HG03439 (cell line): Measurements from ENCODE around the gene MACROH2A1.

Experiments
- ATAC-seq: cut with Tn5 transposase; IDR thresholded peaks from one replicate; pipeline ENCODE4 v1.9.1; 2021; ENCODE audit warnings: mild to moderate bottlenecking, moderate library complexity; ENCODE audit not compliant: unreplicated experiment

Gene MACROH2A1

DNA sequence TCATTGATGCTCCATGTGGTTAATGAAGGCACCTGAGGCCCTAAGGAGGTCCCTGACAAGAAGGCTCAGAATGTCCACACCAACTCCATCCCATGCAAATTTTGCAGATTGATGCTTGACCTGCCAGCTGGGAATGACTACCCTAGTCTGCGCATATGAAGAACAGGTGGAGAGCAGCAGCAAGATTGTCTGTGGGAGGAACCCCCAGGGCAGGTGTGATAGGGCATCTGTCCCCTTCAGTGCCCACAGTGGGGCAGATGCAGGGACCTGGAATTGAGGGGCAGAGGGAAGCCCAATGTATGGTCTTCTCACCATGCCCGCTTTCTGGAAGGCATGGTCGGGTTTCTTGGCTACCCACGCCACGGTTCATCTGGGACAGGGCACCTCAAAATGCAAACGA lies 79.6 kb downstream of the MACROH2A1 start:
- no peak for ATAC-seq

DNA sequence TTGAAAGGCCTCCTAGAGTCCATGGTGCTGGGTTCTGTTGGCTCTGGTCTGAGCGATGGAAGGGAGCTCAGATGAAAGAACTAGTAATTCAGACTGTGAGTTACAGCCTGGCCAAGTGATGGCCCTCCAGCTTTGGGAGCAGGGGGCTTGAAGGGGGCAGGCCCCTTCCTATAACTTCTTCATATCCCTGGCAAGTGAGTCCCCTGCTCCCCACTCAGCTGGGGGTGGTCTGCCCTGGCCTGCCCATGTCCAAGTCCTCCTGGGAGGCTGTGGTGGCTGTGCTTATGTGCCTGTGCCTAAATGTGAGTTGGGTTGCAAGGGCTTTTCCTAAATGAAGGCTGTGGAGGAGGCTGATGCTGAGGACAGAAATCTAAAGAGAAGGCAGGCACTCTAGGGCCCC lies 80.1 kb downstream of the MACROH2A1 start:
- ATAC-seq: no peak

DNA sequence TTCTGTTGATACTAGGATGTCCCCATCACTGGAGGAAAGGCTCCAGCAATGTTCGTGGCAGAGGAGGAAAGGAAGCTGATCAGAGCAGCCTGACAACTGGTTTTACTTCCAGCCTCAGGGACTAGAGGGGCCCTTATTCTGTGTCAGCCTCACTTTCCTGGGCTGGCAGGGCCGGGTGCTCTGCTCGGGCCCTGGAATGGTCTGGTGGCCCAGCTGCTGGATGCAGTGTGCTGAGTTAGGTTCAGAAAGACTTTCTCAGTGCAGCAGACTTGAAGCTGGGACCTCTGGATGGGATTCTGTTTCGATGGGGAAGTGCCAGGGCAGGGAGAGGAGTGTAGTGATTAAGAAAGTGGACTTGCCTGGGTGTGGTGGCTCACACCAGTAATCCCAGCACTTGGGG lies 81.0 kb downstream of the MACROH2A1 start:
- ATAC-seq: no peak

DNA sequence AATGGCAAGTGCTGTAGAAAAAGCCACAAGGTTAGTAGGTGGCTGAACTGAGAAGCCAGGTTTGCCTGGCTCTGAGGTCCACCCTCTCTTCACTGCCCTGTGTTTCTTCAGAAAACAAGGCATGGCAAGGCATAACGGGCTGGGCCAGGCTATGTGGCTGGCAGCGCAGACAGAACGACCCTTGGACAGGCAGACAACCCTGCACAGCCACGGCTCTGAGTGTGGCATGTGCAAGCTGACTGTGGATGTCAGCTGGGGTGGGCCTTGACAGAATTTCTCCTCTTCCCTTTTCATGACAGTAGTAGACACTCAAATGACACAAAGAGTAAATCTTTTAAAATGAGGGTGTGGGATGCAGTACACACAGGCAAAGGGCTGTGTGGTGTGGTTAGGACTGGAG lies 81.7 kb downstream of the MACROH2A1 start:
- ATAC-seq: no peak

DNA sequence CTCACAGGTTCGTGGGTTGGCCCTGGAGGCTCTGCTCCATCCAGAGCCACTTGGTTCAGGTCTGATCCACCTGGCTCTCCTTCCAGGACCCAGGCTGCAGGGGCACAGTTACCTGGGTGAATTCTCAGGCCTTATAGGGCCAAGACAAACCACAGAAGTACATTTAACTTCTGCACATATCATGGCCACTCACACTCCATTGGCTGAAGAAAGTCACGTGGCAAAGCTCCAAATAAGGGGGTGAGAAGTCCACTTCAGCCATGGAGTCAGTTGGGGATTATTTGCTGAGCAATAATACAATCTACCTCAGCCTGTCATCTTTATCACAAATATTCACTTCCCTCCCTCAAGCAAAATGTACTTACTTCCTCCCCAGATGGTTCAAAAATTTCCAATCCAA lies 83.6 kb downstream of the MACROH2A1 start:
- no peak for ATAC-seq

DNA sequence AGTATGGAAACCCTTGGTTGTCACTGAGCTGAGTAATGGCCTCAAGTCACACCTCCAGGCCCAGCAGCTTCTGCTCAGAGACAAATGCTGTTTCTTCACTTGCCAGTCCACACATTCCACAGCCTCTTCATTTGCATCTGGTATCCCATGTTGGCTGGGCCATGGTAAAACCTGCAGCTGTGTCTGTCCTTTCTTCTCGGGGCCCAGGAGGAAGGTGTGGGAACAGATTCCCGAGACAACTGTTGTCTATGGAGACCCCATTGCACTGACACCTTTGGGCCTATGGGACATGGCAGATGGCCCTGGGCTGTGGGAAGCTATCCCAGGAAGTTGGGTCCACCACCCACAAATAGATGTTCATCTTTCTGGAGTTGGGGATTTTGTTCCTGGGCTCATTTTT lies 85.1 kb downstream of the MACROH2A1 start:
- ATAC-seq: no peak

DNA sequence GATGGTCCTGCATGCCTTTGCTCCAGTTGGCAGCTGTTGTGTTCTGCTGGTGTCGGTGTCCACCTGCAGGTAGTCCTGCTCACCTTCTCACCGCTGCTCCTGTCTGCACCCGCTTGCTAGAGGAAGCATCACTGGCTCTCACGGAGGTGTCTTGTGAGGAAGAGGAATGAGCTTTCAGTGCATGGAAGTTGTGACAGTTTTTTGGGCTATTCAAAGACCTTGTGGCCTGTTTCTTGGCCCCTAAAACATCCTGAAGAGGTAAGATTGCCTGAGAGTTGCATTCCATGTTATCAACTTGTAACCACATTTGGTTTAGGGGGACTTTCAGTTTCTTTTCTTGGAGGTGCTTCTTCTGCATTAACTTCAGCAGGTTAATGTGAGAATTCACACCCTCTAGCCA lies 85.6 kb downstream of the MACROH2A1 start:
- ATAC-seq: no peak

DNA sequence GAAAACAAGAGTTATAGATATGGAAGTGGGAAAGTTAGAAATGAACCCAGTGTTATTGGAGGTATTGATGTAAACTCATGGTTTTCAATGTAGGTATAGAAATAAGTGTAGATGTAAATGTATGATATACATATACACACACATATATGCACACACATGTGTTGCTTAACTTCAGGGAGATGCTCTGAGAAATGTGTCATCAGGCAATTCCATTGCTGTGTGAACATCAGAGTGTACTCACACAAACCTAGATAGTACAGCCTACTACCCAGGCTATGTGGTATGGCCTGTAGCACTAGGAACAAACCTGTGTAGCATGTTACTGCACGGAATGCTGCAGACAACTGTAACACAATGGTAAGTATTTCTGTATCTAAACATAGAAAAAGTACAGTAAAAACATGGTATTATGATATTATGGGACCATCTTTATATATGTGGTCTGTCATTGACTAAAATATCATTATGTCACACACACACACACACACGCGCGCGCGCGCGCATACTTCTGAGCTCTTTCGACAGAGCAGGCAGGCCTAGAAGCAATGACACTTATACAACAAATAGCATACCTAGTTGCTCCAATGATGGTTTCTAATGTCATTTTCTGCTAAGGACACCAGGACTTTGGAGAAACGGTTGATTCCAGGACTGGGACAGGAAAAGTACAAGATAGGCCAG lies 86.6 kb downstream of the MACROH2A1 start:
- no peak for ATAC-seq

DNA sequence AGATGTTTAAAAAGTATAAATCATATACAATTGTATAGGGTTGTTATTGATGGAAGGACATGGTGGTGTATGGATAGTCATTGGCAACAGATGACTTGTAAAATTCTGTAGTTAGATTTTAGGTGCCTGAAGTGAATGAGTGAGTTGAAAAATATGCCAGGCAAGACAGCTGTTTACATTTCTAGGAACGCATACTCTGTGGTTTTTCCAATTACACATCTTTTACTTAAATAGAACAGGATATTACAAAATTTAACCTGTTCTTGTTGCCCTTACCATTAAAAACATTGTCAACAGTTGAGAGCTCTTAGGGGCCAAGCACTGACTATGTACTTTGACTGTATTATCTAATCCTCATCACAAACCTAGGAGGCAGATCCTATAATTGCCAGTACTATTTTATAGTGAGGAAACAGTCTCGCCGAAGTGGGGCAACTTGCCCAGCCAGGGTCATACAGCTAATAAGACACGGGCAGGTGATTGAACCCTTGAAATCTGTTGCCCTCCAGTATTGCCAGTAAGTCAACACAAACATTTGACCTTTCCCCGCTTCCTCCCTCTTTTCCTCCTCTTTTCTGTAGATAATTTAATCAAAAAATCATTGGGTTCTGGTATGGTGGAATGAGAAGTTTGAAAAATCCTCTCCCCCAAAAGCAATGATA lies 88.6 kb downstream of the MACROH2A1 start:
- ATAC-seq: no peak

DNA sequence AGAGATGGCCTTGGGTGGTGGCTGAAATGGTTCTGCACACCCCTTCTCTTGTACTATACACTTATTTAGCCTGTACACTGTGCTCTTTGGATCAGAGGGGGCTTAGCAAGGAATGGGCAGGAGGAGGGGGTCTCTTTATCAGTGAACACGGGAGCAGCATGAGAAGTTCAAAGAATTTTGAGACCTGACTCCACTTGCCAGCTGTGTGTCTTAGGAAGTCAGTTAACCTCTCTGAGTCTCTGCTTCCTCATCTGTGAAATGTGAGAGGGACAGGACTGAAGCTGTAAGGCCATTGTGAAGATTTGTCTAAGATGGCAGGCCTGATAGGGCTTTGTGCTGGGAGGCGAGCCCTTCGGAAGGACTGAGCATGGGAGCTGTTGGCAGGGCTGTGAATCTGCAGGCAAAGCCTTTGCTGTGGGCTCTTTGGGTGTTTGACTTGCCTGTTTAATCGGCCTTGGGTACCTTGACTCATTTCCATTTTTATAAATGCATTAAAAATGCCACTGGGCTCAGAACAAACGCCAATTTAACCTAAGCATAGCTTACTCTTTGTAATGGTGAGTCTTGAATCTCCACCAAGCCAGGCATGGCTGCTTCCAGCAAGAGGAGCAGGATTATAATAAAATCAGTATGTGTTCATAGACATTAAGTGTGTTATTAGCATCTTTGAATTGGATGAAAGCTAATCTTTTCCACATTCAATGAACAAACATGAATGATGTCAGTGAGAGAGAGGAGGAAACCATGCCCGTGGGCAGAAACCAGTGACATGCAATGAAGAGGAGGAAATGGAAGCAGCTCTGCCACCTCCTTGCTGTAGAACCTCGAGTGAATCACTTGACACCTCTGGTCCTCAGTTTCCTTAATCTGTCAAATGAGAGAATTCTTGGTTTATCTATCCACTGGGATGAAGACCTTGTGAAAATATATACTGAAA lies 89.4 kb downstream of the MACROH2A1 start:
- no peak for ATAC-seq

DNA sequence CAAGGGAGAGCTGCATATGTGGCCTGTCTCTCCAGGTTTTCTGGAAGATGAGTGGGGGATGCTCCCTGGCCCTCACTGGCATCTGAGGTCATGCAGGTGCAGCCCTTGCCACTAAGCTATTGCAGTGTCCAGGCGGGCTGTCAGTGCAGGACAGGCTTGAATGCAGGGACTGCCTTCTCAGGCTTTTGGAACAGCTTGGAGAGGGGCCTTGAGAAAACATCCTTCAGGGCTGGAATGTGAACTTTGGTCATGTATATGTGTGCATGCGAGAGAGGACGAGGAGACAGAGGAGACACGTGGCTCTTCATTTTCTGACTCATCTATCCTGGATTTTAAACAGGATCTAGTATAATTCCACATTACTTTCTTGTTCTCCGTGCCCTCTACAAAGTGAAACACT lies 90.3 kb downstream of the MACROH2A1 start:
- ATAC-seq: no peak

DNA sequence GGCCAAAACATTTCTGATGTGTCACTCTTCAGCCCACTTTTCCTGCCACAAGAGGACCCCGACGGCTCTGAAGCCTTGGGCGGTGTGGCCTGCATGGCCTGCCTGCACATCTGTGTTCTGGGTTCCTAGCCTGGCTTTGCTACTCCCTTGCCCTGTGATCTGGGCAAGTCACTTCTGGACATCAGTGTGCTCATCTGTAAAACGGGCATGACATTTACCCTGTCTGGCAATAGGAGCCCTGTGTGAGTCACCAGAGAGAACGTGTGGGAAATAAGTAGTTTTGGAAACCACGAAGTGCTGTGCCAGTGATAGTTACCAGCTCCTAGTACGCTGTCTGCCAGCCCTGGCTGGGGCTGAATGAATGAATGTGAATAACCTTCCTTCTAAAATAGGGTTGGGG lies 90.8 kb downstream of the MACROH2A1 start:
- ATAC-seq: no peak

DNA sequence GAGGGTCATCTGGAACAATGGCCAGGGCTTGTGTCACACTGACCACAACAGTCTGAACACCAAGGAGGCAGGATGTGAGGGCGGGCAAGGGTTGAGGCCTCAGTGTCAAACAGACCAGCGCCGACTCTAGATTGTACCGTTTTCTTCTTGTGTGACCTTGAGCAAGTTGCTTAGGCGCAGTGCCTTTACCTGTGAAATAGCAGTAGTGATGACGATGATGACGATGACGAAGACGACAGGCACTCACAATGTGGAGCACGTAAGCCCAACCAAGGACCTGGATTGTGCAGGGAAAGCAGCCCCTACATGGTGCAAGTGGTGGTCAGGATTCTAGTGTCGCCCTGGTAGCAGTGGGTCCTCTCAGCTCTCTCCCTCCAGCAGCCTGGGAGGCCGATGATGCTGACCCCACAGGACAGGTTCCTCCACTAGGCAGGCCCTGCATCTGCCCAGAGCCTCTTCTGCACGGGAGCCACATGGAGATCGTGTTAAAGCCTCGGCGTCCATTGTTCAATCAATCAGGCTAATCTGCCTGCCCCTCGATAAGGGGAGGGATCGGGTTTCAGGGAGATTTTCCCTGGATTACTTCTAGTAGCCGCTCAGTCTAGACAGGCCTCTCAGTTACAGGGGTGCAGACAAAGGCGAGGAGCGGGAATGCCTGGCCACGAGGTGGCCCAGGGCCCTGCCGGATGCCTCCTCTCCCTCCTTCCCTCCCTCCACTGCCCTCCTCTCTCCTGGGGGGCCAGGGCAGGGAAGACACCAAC lies 91.7 kb downstream of the MACROH2A1 start:
- no peak for ATAC-seq

DNA sequence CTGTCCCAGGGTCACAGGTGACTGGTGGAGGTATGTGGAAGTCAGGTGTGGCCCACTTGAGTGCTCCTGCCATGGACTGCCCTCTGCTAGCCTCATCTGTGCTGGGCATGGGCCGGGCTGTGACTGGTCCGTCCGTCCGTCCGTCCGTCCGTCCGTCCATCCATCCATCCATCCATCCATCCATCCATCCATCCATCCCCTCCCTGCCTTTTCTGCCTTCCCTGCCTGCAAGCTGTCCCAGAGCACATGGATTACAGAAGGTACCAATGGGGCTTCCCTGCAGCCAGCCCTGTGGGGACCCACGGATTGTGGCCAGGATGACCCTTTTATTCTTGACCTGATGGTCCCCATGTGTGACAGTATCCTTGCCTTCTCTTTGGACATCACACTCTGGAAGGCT lies 92.5 kb downstream of the MACROH2A1 start:
- no peak for ATAC-seq

DNA sequence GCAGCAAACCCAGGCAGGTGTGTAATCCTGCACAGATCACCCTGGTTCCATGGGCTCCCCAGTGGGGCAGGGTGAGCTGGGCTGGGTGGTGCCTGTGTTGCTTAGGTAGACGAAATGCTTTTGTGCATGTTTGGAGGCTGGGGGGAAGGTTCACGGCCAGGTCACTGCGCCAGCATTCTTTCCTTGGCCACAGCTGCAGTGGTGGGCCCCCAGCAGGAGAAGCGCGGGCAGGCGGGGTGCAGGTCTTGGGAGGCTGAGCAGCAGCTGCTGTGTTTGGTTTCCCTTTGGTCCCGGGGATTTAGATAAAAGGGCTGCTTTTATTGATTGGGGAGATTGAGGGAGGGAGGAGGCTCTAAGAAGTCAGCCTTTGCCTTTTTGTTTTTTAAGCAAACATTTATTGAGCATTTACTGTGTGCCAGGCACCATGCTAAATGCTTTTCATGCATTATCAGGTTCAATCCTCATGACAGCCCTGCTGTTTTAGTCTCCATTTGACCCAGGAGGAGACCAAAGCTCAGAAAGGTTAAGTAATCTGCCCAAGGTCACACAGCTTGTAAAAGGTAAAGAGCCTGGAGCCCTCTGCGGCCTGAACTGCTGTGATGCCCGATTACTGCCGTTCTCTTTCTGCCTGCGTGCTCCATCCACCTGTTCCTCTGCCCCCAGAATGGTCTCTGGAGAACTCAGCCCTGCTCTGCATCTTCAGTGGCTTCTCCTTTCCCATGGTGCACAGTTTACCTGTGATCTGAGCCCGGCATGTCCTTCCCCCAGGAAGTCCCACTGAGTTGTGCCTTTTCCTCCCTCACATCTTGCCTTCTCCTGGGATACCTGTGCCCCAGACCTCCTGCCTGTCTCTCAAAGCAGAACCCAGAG lies 94.4 kb downstream of the MACROH2A1 start:
- ATAC-seq: no peak

DNA sequence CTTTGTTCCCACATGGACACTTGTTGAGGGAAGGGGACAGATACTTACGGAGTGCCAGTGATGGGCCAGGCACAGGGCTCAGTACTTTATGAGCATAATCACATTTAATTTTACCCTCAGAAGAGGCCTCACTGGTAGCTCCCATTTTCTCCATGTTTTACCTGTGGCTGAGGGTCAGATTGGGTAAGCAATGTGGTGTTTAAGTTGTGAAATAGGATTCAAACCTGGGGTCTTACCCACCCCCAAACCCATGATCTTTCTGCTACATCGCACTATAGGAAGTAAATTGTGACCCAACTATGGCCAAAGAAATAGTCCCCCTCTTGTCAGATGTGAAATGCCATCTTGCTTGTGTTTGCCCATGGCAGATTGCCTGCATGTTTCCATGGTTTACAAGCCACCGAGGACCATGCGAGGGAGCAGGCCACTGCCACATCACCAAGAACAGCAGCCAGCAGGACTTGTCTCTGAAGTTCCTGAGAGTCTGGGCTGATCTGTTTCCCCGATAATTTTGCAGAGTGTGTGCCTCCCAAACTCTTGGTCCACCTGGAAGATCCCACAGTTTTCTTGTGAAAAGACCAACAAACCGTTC lies 95.4 kb downstream of the MACROH2A1 start:
- ATAC-seq: no peak

DNA sequence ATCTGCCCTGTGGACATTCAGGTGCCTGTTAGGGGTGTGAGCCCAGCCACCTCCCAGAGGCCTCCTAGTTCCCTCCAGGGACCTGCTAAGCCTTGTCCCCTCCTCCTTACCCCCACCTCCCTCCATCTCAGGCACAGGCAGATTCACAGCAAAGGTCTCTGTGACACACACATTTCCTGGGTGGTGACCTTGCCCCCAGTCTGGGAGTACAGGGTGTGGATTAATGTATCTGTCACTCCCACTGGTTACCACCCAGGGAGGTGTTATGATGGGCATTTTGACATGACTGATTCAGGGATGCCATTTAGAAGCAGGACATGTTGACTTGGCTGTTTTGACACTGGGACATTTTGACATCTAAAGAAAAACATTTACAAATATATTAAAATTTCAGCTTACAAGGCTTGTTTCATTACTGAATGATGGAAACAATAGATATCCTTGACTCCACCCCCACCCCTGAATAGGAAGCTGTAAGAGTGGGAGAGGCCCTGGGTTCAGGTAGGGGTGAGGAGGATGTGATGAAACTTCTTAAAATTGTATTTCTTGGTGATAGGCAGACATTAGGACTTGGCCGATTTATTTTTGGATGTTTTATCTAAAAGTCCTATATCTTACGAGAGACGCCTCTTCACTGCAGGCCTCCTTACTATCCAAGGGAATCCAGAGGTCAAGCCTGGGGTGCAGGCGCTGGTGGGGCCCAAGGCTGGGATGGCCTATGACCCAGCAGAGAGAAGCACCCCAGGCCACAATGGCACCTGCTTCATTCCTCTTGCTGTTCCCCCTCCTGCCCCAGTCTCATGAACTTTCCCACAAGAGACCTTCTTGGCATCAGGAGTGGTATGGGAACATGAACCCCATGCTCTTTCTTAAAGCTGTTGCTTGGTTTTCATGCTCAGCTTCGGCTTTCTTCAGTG lies 101.9 kb downstream of the MACROH2A1 start:
- no peak for ATAC-seq

DNA sequence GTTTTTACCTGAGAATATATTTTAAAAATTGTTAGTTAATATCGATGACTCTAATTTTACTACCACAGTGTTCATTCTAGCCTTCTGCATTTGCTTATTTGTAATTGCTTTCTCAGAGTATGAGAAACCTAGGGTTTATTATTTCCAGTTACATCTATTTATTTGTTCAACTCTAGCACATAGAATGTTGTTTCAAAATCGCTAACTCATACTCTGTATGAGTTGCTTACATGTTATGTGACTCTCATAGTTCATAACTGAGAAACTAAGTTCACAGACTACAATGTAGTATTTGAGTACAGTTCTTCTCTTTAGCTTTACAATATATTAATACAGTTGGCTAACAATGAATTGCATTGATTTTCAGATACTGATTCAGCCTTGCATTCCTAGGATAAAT lies 103.2 kb downstream of the MACROH2A1 start:
- no peak for ATAC-seq

DNA sequence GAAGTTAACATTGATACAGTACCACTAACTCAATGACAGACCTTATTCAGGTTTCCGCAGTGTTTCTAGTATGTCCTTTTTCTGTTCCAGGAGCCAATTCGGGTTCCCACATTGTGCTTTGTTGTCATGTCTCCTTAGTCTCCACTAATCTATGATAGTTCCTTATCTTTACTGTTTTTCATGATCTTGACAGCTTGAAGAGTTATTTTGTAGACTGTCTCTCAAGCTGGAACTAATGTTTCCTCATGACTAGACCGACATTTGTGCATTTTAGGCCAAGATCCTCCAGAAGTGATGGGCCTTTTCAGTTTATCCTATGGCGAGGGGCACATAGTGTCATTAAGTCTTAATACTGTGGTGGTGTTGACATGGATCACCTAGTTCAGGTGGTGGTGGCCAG lies 104.2 kb downstream of the MACROH2A1 start:
- no peak for ATAC-seq
